HG03565 (cell line): Measurements from ENCODE around the gene SMAP2.
"Not testable (repeated sequence)": the region's sequence is repeated elsewhere in the genome, so short reads cannot be mapped to it uniquely, and the experiment has no call there.

Experiments used
- ATAC-seq: cut with Tn5 transposase; IDR thresholded peaks from one replicate; pipeline ENCODE4 v1.9.1; 2021; ENCODE audit warnings: mild to moderate bottlenecking, moderate library complexity; ENCODE audit not compliant: unreplicated experiment

SMAP2 gene

GRCh38 chr1:40371707-40372258 is 1.7 kb upstream of the SMAP2 start:
- ATAC-seq: no peak

DNA sequence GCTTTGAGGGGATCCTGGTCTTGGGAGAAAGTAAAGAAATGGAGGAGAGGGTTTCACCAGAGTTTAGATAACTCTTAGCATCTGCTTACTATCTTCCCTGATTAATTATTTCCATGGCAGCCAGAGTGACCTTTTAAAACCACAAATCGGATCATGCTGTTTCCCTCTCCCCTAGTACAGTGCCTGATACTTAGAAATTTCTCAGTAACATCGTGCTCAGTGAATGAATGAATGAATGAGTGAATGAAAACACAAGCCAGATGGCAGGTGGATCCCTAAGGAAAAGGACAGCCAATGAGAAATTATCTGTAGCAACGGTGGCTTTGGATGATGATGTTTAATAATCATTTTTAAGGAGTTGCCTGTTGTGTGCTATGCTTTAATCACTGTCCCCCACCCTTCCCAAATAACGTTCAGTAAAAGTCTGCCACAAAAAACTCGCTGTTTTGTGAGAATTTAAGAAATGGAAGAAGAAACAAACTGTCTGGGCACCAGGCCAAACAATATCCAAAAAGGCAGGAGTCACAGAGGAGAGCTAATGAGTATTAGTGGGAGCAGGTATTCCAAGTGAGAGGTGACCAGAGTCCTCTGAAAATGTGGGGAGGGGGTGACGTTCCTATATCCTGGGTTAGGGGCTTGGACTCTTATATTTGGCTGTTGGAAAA is 737 bp upstream of the SMAP2 start:
- no peak for ATAC-seq

GRCh38 chr1:40377512-40377911 is 4.0 kb downstream of the SMAP2 start:
- ATAC-seq: no peak

GRCh38 chr1:40379785-40380452 is 6.4 kb downstream of the SMAP2 start:
- ATAC-seq: no peak

- no peak for ATAC-seq
Measured at GRCh38 chr1:40380817-40381216, 7.3 kb downstream of the SMAP2 start.

DNA sequence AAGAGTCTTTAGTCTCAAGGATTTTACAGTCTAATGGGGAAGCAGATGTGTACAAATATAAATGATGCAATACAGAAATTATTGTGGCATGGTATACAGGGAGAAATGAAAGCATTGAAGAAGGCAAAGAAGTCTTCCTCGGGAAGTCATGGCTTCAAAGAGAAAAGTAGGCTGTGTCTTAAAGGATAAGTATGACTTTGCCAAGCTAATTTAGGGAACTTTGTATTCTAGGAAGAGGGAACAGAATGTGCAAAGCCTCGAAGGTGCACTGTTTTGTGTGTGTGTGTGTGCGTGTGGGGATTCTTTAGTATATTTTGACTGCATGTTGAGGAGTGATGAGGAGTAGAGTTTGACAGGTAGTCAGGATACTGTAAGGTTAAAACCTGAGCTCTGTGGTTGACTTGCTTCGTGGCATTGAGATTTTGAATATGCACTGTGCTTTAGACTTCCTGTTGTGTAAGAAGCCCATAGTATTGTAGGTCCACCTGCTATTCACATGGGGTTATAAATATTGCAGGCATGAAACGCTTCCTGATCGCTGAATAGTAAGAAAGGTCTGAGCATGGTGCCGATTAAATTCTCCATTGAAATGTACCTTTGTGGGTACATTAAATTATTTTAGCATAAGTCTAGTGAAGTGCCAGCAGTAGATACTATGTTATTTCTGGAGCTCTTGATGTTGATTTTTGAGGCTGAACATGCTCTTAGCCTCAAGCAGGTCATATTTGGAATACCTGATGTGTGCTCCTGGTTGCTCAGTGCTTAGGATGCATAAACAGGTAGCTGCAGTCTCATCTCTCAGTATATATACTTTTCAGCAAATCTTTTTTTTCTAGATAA is 8.0 kb downstream of the SMAP2 start:
- ATAC-seq: no peak

- ATAC-seq: no peak
Measured at GRCh38 chr1:40382108-40382460, 8.6 kb downstream of the SMAP2 start.

DNA sequence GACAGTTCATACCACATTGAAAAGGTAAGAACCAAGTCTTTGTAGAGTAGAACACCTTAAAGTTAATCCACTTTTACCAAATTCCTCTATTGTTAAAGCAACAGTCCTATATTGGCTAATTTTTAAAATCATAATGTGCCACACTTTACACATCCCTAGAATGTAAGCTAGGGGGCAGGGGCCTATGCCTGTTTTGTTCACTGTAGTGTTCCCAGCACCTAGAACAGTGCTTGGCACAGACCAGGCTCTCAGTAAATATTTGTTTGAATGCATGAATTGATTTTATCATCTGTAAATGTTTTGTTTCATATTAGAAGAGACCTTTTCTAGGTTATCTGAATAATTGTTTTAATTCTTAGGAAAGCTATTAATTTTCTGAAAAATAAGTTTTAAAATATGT is 9.1 kb downstream of the SMAP2 start:
- no peak for ATAC-seq

GRCh38 chr1:40383095-40383487 is 9.6 kb downstream of the SMAP2 start:
- ATAC-seq: no peak

GRCh38 chr1:40383488-40384412 is 10.2 kb downstream of the SMAP2 start:
- ATAC-seq: no peak

- ATAC-seq: no peak
Measured at GRCh38 chr1:40384413-40384762, 10.9 kb downstream of the SMAP2 start.

- ATAC-seq: no peak
Measured at GRCh38 chr1:40384887-40385286, 11.4 kb downstream of the SMAP2 start.

DNA sequence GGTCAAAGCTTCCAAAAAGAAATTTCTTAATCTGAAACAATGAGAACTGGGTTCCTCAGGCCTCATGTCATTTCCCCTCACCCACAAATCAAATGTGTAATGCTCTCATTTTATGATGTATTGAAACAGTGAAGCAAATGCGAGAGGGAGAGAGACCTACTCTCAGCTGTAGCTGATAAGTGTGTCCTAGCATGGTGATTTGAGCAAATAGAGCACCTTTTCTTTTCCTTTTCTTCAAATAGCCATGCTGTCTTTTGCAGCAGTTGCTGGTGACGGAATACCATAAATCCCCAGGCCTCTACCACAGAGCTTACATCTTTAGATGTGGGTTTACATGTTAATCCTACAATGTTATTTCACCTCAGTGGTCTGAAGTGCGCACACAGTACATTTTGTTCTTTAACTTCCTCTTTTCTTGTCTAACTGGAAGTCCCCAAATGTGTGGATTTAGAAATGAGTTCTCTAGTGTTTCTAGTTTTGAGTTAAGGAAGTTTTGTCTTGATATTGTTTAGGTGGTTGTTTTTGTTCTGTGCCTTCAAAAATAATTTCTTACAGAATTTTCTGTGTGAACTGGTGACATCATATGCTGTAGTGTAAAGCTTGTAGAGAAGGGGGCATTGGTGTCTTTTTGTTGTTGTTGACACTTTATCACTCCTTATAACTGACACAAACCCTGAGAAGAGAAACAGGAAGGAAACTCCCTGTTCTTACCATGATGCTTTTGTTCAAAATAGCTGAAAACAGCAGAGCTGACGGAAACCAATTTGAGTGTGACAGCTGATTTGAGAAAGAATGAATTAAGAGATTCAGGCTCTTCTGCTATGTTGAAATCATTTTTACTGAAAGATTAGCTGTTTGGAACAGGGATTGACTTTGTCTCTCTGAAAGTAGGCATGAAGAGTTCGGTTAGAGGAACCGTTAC is 12.2 kb downstream of the SMAP2 start:
- peak; percentile 59 for ATAC-seq

GRCh38 chr1:40386359-40386723 is 12.8 kb downstream of the SMAP2 start:
- ATAC-seq: no peak

DNA sequence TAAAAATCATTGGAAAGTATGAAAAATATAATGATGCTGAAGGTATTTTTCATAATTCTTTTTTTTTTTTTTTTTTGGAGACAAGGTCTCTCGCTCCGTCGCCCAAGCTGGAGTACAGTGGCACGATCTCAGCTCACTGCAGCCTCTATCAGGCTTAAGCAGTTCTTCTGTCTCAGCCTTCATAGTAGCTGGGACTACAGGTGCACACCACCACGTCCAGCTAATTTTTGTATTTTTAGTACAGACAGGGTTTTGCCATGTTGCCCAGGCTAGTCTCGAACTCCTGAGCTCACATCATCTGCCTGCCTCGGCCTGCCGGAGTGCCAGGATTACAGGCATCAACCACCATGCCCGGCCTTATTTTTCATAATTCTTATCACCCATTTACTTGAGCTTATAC is 13.3 kb downstream of the SMAP2 start:
- ATAC-seq: no peak

GRCh38 chr1:40387381-40388306 is 14.1 kb downstream of the SMAP2 start:
- not testable (repeated sequence) for ATAC-seq

- not testable (repeated sequence) for ATAC-seq
Measured at GRCh38 chr1:40388456-40389321, 15.2 kb downstream of the SMAP2 start.
